Uterus (tissue), 4 donors: ENCODE results near the gene TTC1. TPM values are rescaled to one million over a fixed set of nuclear protein-coding genes. Genes with fewer than 3 reads are reported as not detected.

Experiments
- DNase-seq, 2 donors: peaks; one replicate each; pipeline ENCODE4 v3.0.0-alpha.2; 2019 to 2020
- H3K27ac ChIP-seq, 2 donors: fragments of 200-600 bp; sonication (generic); 1 replicate in 1 of 2; 2 replicates in 1 of 2; pipeline ENCODE4 v1.5.1; 2016 to 2018
- H3K27me3 ChIP-seq, 2 donors: fragments of 200-600 bp; sonication (generic); one replicate each; pipeline ENCODE4 v1.5.1; 2018 to 2019; ENCODE audit warnings: control low read depth in 1 of 2
- H3K36me3 ChIP-seq, 2 donors: fragments of 200-600 bp; sonication (generic); one replicate each; pipeline ENCODE4 v1.5.1; 2019; ENCODE audit warnings: control low read depth in 1 of 2
- H3K4me1 ChIP-seq, 2 donors: fragments of 200-600 bp; sonication (generic); one replicate each; pipeline ENCODE4 v1.5.1; 2018 to 2019; ENCODE audit warnings: control low read depth in 1 of 2
- H3K4me3 ChIP-seq, 2 donors: fragments of 200-600 bp; sonication (generic); 1 replicate in 1 of 2; 2 replicates in 1 of 2; pipeline ENCODE4 v1.5.1; 2018 to 2019; ENCODE audit warnings: mild to moderate bottlenecking in 1 of 2
- H3K9me3 ChIP-seq, 2 donors: fragments of 200-600 bp; sonication (generic); one replicate each; pipeline ENCODE4 v1.5.1; 2019; ENCODE audit warnings: control low read depth in 1 of 2
- POLR2A ChIP-seq, 2 donors: fragments of 450-650 bp; IDR thresholded peaks; one replicate each; pipeline ENCODE4 v1.6.1; 2016; ENCODE audit warnings: antibody characterized with exemption in 2 of 2, mild to moderate bottlenecking in 1 of 2, moderate library complexity in 1 of 2
- intact Hi-C: fragments of 100-400 bp; cut with DNase I; formaldehyde crosslinking; loops from one replicate; pipeline ENCODE4 v1.15.1; 2023; ENCODE audit warnings: low total_unique reads
- total RNA-seq, 4 donors: library from RNA; depleted of rRNA in 3 of 4; stranded (reverse); fragments of >200 nt in 3 of 4; gene quantifications; one replicate each; pipeline versions ENCODE4 v1.1.0 to v1.2.4, GENCODE V29; 2014 to 2023
- TF ChIP-seq, protein P1 (sequence below), 4 experiments: fragments of 200-600 bp in 2 of 4; fragments of 450-650 bp in 2 of 4; sonication (generic) in 2 of 4; IDR thresholded peaks; one replicate each; pipeline ENCODE4 v1.5.1; 2016 to 2019; ENCODE audit warnings: antibody characterized with exemption in 4 of 4, mild to moderate bottlenecking in 2 of 4, moderate library complexity in 1 of 4
- donor health status: DM: yes; HTN: yes; CAD: no.

The TTC1 gene
- total RNA-seq, 4 donors from 2014 or later: 9.7 to 43.5 (median 41.1) TPM

DNA sequence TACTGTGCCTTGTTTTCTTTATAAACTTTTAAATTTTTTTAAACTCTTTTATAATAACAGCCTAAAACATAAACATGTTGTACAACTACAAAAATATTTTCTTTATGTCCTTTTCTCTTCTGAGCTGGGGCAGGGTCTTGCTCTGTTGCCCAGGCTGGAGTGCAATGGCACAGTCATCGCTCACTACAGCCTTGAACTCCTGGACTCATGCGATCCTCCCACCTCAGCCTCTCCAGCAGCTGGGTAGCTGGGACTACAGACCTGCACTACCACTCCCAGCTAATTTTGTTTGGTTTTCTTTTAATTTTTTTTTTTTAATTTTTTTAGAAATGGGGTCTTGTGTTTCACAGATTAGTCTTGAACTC, 31.5 kb downstream of the TTC1 start:
- Histone ChIP-seq H3K4me3 (no peak overlapping the region), H3K36me3 (no peaks in the 10 kb centered on the region), H3K27me3 (no peaks in the 10 kb centered on the region), H3K9me3 (no peaks in the 10 kb centered on the region), H3K27ac (no peak overlapping the region), H3K4me1 (no peaks in the 10 kb centered on the region)
- DNase-seq: no peak
- intact Hi-C loops: no loop called here
- TF ChIP-seq POLR2A (IDR thresholded peaks at IDR 0.05): no peak
- TF ChIP-seq, protein P1, sequence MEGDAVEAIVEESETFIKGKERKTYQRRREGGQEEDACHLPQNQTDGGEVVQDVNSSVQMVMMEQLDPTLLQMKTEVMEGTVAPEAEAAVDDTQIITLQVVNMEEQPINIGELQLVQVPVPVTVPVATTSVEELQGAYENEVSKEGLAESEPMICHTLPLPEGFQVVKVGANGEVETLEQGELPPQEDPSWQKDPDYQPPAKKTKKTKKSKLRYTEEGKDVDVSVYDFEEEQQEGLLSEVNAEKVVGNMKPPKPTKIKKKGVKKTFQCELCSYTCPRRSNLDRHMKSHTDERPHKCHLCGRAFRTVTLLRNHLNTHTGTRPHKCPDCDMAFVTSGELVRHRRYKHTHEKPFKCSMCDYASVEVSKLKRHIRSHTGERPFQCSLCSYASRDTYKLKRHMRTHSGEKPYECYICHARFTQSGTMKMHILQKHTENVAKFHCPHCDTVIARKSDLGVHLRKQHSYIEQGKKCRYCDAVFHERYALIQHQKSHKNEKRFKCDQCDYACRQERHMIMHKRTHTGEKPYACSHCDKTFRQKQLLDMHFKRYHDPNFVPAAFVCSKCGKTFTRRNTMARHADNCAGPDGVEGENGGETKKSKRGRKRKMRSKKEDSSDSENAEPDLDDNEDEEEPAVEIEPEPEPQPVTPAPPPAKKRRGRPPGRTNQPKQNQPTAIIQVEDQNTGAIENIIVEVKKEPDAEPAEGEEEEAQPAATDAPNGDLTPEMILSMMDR (IDR thresholded peaks at IDR 0.05): no peak

DNA sequence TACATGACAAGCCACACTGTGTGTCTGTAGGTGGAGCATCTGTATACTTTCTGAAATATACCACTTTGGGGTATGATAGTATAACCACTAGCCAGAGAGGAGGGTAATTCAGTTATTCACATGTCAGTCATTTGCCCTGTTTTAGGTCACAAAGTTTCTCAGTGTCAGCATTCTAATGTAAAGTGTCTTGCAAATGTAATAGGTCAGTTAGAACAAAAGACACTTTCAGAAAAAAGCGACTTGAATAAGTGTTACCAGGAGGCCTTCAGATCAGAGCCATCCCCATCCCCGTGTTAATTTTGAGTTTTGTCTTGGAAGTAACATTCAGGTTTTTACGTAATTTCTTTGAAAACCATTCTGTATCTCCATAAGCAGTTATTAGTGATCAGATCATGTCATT, 33.7 kb downstream of the TTC1 start:
- TF ChIP-seq POLR2A (IDR thresholded peaks at IDR 0.05): no peak
- TF ChIP-seq, protein P1 (IDR thresholded peaks at IDR 0.05): no peak
- Histone ChIP-seq H3K4me3 (no peak overlapping the region), H3K4me1 (no peaks in the 10 kb centered on the region), H3K9me3 (no peaks in the 10 kb centered on the region), H3K27ac (no peak overlapping the region), H3K27me3 (no peaks in the 10 kb centered on the region), H3K36me3 (no peaks in the 10 kb centered on the region)
- intact Hi-C loops: no loop called here
- no peak for DNase-seq

DNA sequence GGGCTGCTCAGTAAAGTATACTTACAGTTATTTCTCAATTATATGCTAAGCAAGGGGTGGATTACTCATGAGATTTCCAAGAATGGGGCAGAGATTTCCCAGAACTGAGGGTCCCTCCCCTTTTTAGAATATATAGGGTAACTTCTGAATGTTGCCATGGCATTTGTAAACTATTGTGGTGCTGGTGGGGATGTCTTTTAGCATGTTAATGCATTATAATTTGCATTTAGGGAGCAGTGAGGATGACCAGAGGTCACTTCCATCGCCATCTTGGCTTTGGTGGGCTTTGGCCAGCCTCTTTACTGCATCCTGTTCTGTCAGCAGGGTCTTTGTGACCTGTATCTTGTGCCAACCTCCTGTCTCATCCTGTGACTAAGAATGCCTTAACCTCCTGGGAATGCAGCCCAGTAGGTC, 35.5 kb downstream of the TTC1 start:
- Histone ChIP-seq H3K4me1 (no peaks in the 10 kb centered on the region), H3K36me3 (no peaks in the 10 kb centered on the region), H3K9me3 (no peaks in the 10 kb centered on the region), H3K27me3 (no peaks in the 10 kb centered on the region), H3K4me3 (no peak overlapping the region), H3K27ac (no peak overlapping the region)
- no peak for DNase-seq
- no peak for TF ChIP-seq POLR2A (IDR thresholded peaks at IDR 0.05)
- TF ChIP-seq, protein P1 (IDR thresholded peaks at IDR 0.05): no peak
- intact Hi-C loops: no loop called here

DNA sequence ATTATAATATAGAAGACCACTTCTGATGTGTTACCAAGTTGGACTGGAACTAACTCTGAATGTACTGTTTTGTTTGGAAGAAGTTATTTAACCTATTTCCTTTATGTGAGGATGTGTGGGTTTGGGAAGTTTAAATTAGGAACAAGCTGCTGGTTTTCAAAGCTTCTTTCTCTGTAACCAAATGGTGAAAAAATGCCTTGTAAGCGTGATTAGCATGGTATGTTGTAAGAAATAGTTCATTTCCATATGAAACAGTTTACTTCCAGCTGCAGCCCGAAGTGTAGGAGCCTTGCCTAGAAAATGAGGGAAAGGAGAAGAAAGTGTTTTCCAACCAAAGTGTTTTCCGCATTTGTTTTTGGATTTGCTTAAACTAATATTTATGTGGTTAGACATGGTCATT, 36.0 kb downstream of the TTC1 start:
- Histone ChIP-seq H3K9me3 (no peaks in the 10 kb centered on the region), H3K36me3 (no peaks in the 10 kb centered on the region), H3K27ac (no peak overlapping the region), H3K4me1 (no peaks in the 10 kb centered on the region), H3K27me3 (no peaks in the 10 kb centered on the region), H3K4me3 (no peak overlapping the region)
- TF ChIP-seq, protein P1 (IDR thresholded peaks at IDR 0.05): no peak
- no peak for TF ChIP-seq POLR2A (IDR thresholded peaks at IDR 0.05)
- intact Hi-C loops: no loop called here
- no peak for DNase-seq

DNA sequence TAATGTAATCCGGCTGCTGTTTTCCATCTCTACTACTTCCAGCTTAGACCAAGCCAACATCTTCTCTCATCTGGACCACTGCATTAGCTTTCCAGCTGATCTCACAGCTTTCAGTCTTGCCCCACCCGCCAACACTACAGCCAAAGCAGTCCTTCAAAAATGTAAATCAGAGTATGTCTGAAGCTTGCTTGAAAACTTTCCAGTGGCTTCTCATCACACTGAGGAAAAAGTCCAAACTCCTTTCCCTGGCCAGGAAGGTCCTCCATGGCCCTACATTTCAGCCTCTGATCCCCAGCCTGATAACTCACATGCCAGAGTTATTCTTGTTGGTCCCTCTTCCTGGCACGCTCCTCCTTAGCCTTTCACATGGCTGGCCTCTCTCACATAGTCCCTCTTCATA, 38.5 kb downstream of the TTC1 start:
- TF ChIP-seq, protein P1 (IDR thresholded peaks at IDR 0.05): no peak
- no peak for TF ChIP-seq POLR2A (IDR thresholded peaks at IDR 0.05)
- H3K27me3 ChIP-seq: no peaks in the 10 kb centered on the region
- no peak overlapping the region for H3K27ac ChIP-seq
- H3K4me1 ChIP-seq: no peaks in the 10 kb centered on the region
- intact Hi-C loops: no loop called here
- H3K4me3 ChIP-seq: no peak overlapping the region
- no peaks in the 10 kb centered on the region for H3K36me3 ChIP-seq
- DNase-seq: peak in 1 of 2 donors; percentile 33
- no peaks in the 10 kb centered on the region for H3K9me3 ChIP-seq
